Stimulated activated CD4-positive, alpha-beta T cell treated with anti-CD3 and anti-CD28 coated beads, Interleukin-12 subunit alpha, Interleukin-12 subunit beta, amount 100 ng/mL, for 48 hours (primary cell): Measurements from ENCODE around the gene DENND1A.

ENCODE experiments used
- DNase-seq, 3 donors: peaks; one replicate each; pipeline ENCODE4 v3.0.0-alpha.2; 2020; ENCODE audit warnings: low read depth in 2 of 3, low spot score in 1 of 3

The DENND1A gene

GRCh38 chr9:123478967-123479602 is 450.8 kb downstream of the DENND1A start:
- no peak for DNase-seq

GRCh38 chr9:123478160-123478559 is 451.8 kb downstream of the DENND1A start:
- no peak for DNase-seq

GRCh38 chr9:123475407-123475806 is 454.5 kb downstream of the DENND1A start:
- no peak for DNase-seq

DNA sequence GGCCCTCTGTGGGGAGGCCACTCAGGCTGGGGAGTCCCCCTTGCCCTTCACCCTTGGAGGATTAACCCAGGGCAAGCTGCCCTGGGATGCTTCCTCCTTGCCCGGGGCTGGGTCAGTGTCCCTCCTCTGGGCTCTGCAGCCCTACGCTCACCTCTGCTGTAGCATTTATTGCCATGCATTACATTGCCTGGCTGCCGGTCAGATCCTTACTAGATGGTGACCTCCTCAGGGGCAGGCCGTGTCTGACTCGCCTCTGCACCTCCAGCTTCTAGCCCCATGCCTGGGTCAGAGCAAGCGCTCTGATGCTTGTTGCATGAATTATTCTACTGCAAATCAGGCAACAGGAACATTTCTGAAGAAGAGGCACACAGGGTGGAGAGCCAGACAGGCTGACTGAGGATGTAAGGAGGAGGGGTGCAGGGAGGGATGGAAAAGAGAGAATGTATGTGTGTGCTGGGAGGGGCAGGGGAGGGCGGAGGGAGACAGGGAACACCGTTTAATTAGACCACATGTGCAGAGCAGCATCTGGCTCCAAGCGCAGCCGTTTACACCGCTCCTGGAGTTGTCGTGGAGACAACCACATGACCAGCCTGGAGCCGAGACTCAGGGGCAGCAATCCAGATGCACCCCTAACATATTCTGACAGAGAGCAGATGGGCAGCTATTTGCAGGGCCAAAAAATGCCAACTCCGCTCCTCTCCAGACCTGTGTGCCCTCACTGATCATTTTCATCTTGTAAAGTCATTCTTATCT is 456.9 kb downstream of the DENND1A start:
- no peak for DNase-seq

- no peak for DNase-seq
Measured at GRCh38 chr9:123471843-123472570, 457.9 kb downstream of the DENND1A start.

GRCh38 chr9:123470991-123471770 is 458.7 kb downstream of the DENND1A start:
- no peak for DNase-seq

GRCh38 chr9:123470121-123470782 is 459.7 kb downstream of the DENND1A start:
- DNase-seq = no peak

- DNase-seq = no peak
Measured at GRCh38 chr9:123469282-123469681, 460.6 kb downstream of the DENND1A start.

DNA sequence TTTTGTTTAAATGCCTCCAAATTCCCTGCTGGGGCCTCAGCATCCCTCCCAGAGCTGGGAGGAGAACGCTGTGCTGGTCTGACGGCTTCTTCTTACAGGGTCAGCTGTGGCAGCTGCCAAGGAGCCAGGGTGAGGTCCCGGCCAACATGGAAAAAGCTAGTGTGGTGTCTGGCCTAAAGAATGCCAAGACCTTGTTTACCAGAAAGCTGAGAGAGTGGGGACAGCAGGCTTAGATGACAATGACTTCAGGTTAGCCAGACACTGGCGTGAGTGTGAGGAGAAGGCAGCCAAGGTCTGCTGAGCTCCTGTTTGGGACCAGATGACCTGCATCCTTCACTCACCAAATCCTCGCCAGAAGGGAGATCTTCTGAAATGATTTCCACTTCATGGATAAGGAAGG is 461.4 kb downstream of the DENND1A start:
- DNase-seq = no peak

- DNase-seq = no peak
Measured at GRCh38 chr9:123465304-123465703, 464.6 kb downstream of the DENND1A start.

GRCh38 chr9:123460091-123460490 is 469.8 kb downstream of the DENND1A start:
- DNase-seq = no peak

DNA sequence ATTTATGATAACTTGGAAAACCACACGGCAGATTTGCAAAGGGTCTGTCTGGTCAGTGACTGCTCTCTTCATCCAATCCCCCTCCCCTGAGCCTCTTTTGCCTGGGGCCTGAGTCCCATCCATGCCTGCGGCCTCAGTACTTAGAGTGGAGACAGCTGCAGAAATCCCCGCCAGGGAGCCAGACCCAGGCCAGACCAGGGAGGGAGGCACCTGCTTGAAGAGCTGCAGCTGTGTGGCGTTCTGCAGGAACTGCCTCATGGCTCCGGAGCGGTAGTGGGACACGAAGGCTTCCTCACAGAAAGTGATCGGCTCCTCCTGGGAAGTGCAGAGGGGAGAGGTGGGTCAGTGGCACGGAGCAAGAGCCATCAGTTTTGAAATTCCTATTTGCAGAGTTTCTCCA is 472.3 kb downstream of the DENND1A start:
- no peak for DNase-seq

- DNase-seq = no peak
Measured at GRCh38 chr9:123456011-123456410, 473.9 kb downstream of the DENND1A start.

- no peak for DNase-seq
Measured at GRCh38 chr9:123455187-123455586, 474.7 kb downstream of the DENND1A start.

DNA sequence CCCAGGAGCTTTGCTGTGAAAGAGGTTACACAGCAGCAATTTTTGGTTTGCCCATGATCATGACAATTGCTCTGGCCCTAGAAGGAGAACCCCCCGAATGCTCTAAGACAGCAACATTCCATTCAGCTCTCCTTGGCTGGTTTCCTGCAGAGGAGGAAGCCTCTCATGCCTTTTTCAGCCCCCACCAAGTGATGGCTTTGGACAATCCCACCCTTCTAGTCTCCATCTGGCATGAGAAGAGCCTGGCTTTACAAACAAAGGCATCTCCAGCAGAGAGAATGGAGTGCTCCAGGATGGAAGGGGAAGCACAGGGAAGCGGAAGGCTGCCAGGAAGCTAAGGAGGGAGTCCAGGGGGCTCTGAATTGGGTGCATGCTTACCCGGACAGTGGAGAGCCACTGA is 475.6 kb downstream of the DENND1A start:
- no peak for DNase-seq

- DNase-seq = no peak
Measured at GRCh38 chr9:123453831-123454321, 476.1 kb downstream of the DENND1A start.

GRCh38 chr9:123453076-123453667 is 476.8 kb downstream of the DENND1A start:
- DNase-seq = no peak

- no peak for DNase-seq
Measured at GRCh38 chr9:123450996-123451395, 478.9 kb downstream of the DENND1A start.

- DNase-seq = no peak
Measured at GRCh38 chr9:123450098-123450770, 479.7 kb downstream of the DENND1A start.
